Upper lobe of left lung (tissue), 4 donors: ENCODE data around the gene KRTAP4-4.

Experiments
- CTCF ChIP-seq, 6 experiments: fragments of 450-650 bp in 4 of 6; fragments of 200-600 bp in 2 of 6; sonication (generic) in 2 of 6; IDR thresholded peaks; one replicate each; pipeline ENCODE4 v1.5.1; 2016 to 2019; ENCODE audit warnings: antibody characterized with exemption in 6 of 6
- POLR2A ChIP-seq, 4 donors: fragments of 450-650 bp; IDR thresholded peaks; one replicate each; pipeline ENCODE4 v1.5.1; 2016 to 2017; ENCODE audit warnings: antibody characterized with exemption in 4 of 4, mild to moderate bottlenecking in 2 of 4
- POLR2AphosphoS5 ChIP-seq, 2 donors: sonication (generic); formaldehyde crosslinking; IDR thresholded peaks; one replicate each; pipeline ENCODE4 v1.5.1; 2017; ENCODE audit warnings: antibody characterized with exemption in 2 of 2

DNA sequence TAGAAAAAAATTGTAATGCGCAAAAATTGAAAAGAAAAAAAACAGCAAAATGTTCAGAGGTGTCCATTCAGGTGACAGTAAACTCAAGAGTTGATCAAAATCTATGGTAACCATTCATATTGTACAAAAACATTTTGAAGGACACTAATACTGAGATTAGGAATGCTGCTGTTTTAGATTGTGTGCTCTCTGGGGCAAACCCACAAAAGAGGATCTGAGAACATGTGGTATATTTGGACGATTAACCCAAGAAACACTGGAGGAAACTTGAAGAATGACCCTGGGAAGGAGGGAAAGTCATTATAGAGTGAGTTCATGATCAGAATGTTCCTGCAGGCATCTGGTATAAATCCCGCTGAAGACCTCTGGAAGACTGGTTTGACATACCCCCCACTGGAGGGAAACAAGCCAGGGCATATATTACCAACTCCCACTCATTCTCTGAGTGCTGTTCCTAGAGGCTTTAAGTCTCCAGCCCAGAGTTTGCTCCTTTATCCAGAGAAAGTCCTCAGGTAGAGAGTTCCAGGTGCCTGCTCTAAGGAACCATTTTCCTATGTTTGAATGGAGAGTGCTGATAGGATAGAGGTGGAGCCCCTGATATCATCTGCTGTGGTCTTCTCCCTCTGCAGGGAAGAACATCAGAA, 16.3 kb upstream of the KRTAP4-4 start:
- no peak for TF ChIP-seq CTCF (IDR thresholded peaks at IDR 0.05)
- no peak for TF ChIP-seq POLR2AphosphoS5 (IDR thresholded peaks at IDR 0.05)
- TF ChIP-seq POLR2A (IDR thresholded peaks at IDR 0.05), result no peak
